SK-N-SH (cell line): Measurements from ENCODE around the gene CHSY3.

ENCODE experiments used
- CTCF ChIP-seq: fragments of 200-600 bp; sonication (generic); IDR thresholded peaks from 2 replicates; pipeline ENCODE4 v1.6.1; 2017; ENCODE audit warnings: antibody characterized with exemption, mild to moderate bottlenecking, moderate library complexity
- EP300 ChIP-seq, 2 experiments: IDR thresholded peaks; 2 replicates each; pipeline versions ENCODE4 v1.4.0 to v1.6.1; 2012; ENCODE audit warnings: borderline replicate concordance in 1 of 2, low read depth in 1 of 2, low read length in 1 of 2
- POLR2AphosphoS5 ChIP-seq: IDR thresholded peaks from 2 replicates; pipeline ENCODE4 v1.6.1; 2012; ENCODE audit warnings: low read depth, low read length
- RCOR1 ChIP-seq: fragments of 150-350 bp; IDR thresholded peaks from 2 replicates; pipeline ENCODE4 v1.6.1; 2017; ENCODE audit warnings: antibody characterized with exemption, low read length
- REST ChIP-seq: IDR thresholded peaks from 2 replicates; pipeline ENCODE4 v1.6.1; 2012; ENCODE audit warnings: mild to moderate bottlenecking, low read depth, low read length, moderate library complexity
- RFX5 ChIP-seq: IDR thresholded peaks from 2 replicates; pipeline ENCODE4 v1.6.1; 2012; ENCODE audit warnings: mild to moderate bottlenecking, improper control_type of control experiment, low read length

GRCh38 chr5:130061746-130062145 lies 157.5 kb downstream of the CHSY3 start:
- no peak for TF ChIP-seq RFX5
- TF ChIP-seq CTCF = no peak
- TF ChIP-seq REST = no peak
- TF ChIP-seq EP300 (IDR thresholded peaks at IDR 0.05; ENCODE audit: borderline replicate concordance in 1 of 2, low read depth in 1 of 2, low read length in 1 of 2) = no peak
- no peak for TF ChIP-seq POLR2AphosphoS5
- no peak for TF ChIP-seq RCOR1
